Measurements from ENCODE around the gene TMEM53. TPM values are rescaled to one million over a fixed set of nuclear protein-coding genes. Genes with fewer than 3 reads are reported as not detected.

Gene TMEM53
- total RNA-seq, 2 experiments from 2014 or later, result 4.3 to 5.5 TPM

- peak; percentile 51 for ATAC-seq
Observed at GRCh38 chr1:44684525-44684924, 10.2 kb upstream of the TMEM53 start.

GRCh38 chr1:44682883-44683265 is 8.6 kb upstream of the TMEM53 start:
- intact Hi-C loops (cut with DNase I, micrococcal nuclease), result no loop called here
- H3K4me1 Mint-ChIP-seq, result no peaks in the 10 kb centered on the region
- ATAC-seq (no peak), DNase-seq (no peak)
- no peaks in the 10 kb centered on the region for H3K36me3 Mint-ChIP-seq (ENCODE audit: low read depth)
- ChIA-PET CTCF (interaction anchor here (1.0 to 1.2 kb wide), 2 partner anchors 8 to 11 kb away, joined by 3 read pairs; partner anchors contain the start of gene ARMH1), POLR2A (no interaction called here)
- H3K9me3 Mint-ChIP-seq (ENCODE audit: low read depth), result no peaks in the 10 kb centered on the region
- H3K4me3 Mint-ChIP-seq, result no peak overlapping the region
- no peak overlapping the region for H3K27ac Mint-ChIP-seq
- no peaks in the 10 kb centered on the region for H3K27me3 Mint-ChIP-seq

More at GRCh38 chr1:44684525-44684924, 10.2 kb upstream of the TMEM53 start:
- H3K36me3 Mint-ChIP-seq (ENCODE audit: low read depth), result no peaks in the 10 kb centered on the region
- no peaks in the 10 kb centered on the region for H3K27me3 Mint-ChIP-seq
- POLR2A ChIA-PET, result interaction anchor here (0.6 kb wide), 1 partner anchor 397 kb away, joined by 3 read pairs; no protein-coding TSS in a partner anchor
- CTCF ChIA-PET, result interaction anchor here (1.0 kb wide), 1 partner anchor 76 kb away, joined by 3 read pairs; no protein-coding TSS in a partner anchor
- H3K27ac Mint-ChIP-seq, result no peak overlapping the region
- peak; percentile 11 for DNase-seq
- intact Hi-C loops (cut with DNase I, micrococcal nuclease), result no loop called here
- H3K4me3 Mint-ChIP-seq, result no peak overlapping the region
- no peaks in the 10 kb centered on the region for H3K9me3 Mint-ChIP-seq (ENCODE audit: low read depth)
- H3K4me1 Mint-ChIP-seq, result no peaks in the 10 kb centered on the region

GRCh38 chr1:44681905-44682882 is 7.9 kb upstream of the TMEM53 start:
- no peaks in the 10 kb centered on the region for H3K9me3 Mint-ChIP-seq (ENCODE audit: low read depth)
- H3K27me3 Mint-ChIP-seq, result no peaks in the 10 kb centered on the region
- H3K27ac Mint-ChIP-seq, result no peak overlapping the region
- H3K4me3 Mint-ChIP-seq, result no peak overlapping the region
- no peak for DNase-seq
- no peaks in the 10 kb centered on the region for H3K4me1 Mint-ChIP-seq
- no peak for ATAC-seq
- ChIA-PET CTCF (no interaction called here), POLR2A (no interaction called here)
- no peaks in the 10 kb centered on the region for H3K36me3 Mint-ChIP-seq (ENCODE audit: low read depth)
- intact Hi-C loops (cut with DNase I, micrococcal nuclease), result no loop called here

GRCh38 chr1:44679468-44679867 is 5.2 kb upstream of the TMEM53 start:
- no peak for ATAC-seq
- Mint-ChIP-seq H3K27ac (no peak overlapping the region), H3K4me3 (no peak overlapping the region), H3K9me3 (ENCODE audit: low read depth) (no peaks in the 10 kb centered on the region), H3K36me3 (ENCODE audit: low read depth) (no peaks in the 10 kb centered on the region), H3K27me3 (no peaks in the 10 kb centered on the region), H3K4me1 (peaks cover 7% of the 10 kb centered on the region)
- intact Hi-C loops (cut with DNase I, micrococcal nuclease), result no loop called here
- CTCF ChIA-PET, result interaction anchor here (2.4 kb wide), 1 partner anchor 27 kb away, joined by 6 read pairs; no protein-coding TSS in a partner anchor
- POLR2A ChIA-PET, result no interaction called here
- no peak for DNase-seq

GRCh38 chr1:44678626-44679025 is 4.3 kb upstream of the TMEM53 start:
- intact Hi-C loops (cut with DNase I, micrococcal nuclease), result no loop called here
- Mint-ChIP-seq H3K27me3 (no peaks in the 10 kb centered on the region), H3K4me3 (no peak overlapping the region), H3K27ac (no peak overlapping the region), H3K36me3 (ENCODE audit: low read depth) (no peaks in the 10 kb centered on the region), H3K9me3 (ENCODE audit: low read depth) (no peaks in the 10 kb centered on the region), H3K4me1 (peaks cover 8% of the 10 kb centered on the region)
- ATAC-seq (no peak), DNase-seq (no peak)
- ChIA-PET CTCF (interaction anchor here (2.4 kb wide), 1 partner anchor 26 kb away, joined by 6 read pairs; no protein-coding TSS in a partner anchor), POLR2A (no interaction called here)

- Mint-ChIP-seq H3K36me3 (ENCODE audit: low read depth) (no peaks in the 10 kb centered on the region), H3K27me3 (no peaks in the 10 kb centered on the region), H3K4me3 (no peak overlapping the region), H3K4me1 (peaks cover 11% of the 10 kb centered on the region), H3K9me3 (ENCODE audit: low read depth) (no peaks in the 10 kb centered on the region), H3K27ac (no peak overlapping the region)
- intact Hi-C loops (cut with DNase I, micrococcal nuclease), result no loop called here
- DNase-seq (no peak), ATAC-seq (no peak)
- CTCF ChIA-PET, result no interaction called here
- POLR2A ChIA-PET, result no interaction called here
Observed at GRCh38 chr1:44678120-44678519, 3.8 kb upstream of the TMEM53 start.

- no peak for DNase-seq
- Mint-ChIP-seq H3K4me3 (no peak overlapping the region), H3K27ac (no peak overlapping the region), H3K9me3 (ENCODE audit: low read depth) (no peaks in the 10 kb centered on the region), H3K36me3 (ENCODE audit: low read depth) (no peaks in the 10 kb centered on the region), H3K27me3 (no peaks in the 10 kb centered on the region), H3K4me1 (peaks cover 19% of the 10 kb centered on the region)
- no peak for ATAC-seq
- intact Hi-C loops (cut with DNase I, micrococcal nuclease), result no loop called here
- POLR2A ChIA-PET, result no interaction called here
- CTCF ChIA-PET, result interaction anchor here (1.0 to 1.6 kb wide), 2 partner anchors 10 to 25 kb away, joined by 3 to 5 read pairs; no protein-coding TSS in a partner anchor
Observed at GRCh38 chr1:44677201-44677766, 3.0 kb upstream of the TMEM53 start.

- no peaks in the 10 kb centered on the region for H3K27me3 Mint-ChIP-seq
- ATAC-seq (no peak), DNase-seq (no peak)
- POLR2A ChIA-PET, result no interaction called here
- no peaks in the 10 kb centered on the region for H3K36me3 Mint-ChIP-seq (ENCODE audit: low read depth)
- CTCF ChIA-PET, result interaction anchor here (1.0 to 1.6 kb wide), 2 partner anchors 11 to 24 kb away, joined by 3 to 5 read pairs; no protein-coding TSS in a partner anchor
- no peaks in the 10 kb centered on the region for H3K9me3 Mint-ChIP-seq (ENCODE audit: low read depth)
- peaks cover 24% of the 10 kb centered on the region for H3K4me1 Mint-ChIP-seq
- H3K4me3 Mint-ChIP-seq, result no peak overlapping the region
- intact Hi-C loops (cut with DNase I, micrococcal nuclease), result no loop called here
- no peak overlapping the region for H3K27ac Mint-ChIP-seq
Observed at GRCh38 chr1:44676484-44677200, 2.4 kb upstream of the TMEM53 start.

GRCh38 chr1:44675186-44675585 is 905 bp upstream of the TMEM53 start:
- intact Hi-C loops (cut with DNase I, micrococcal nuclease), result loop anchor here in 1 of 2 experiments (2.0 kb wide), 2 partner anchors 46 to 126 kb away; partner anchors contain the start of gene PLK3
- CTCF ChIA-PET, result interaction anchor here (0.6 to 1.5 kb wide), 8 partner anchors 8 to 336 kb away, joined by 3 to 14 read pairs (median 3); partner anchors contain the start of gene HECTD3
- no peak for ATAC-seq

GRCh38 chr1:44673675-44674112 is 587 bp downstream of the TMEM53 start:
- H3K9me3 Mint-ChIP-seq (ENCODE audit: low read depth), result no peaks in the 10 kb centered on the region
- peak overlapping the region; percentile 78 for H3K4me3 Mint-ChIP-seq
- H3K4me1 Mint-ChIP-seq, result peaks cover 24% of the 10 kb centered on the region
- ATAC-seq (no peak), DNase-seq (no peak)
- ChIA-PET CTCF (interaction anchor here (0.6 to 2.7 kb wide), 7 partner anchors 18 to 125 kb away, joined by 3 to 16 read pairs (median 4); no protein-coding TSS in a partner anchor), POLR2A (interaction anchor here (0.6 to 2.2 kb wide), 7 partner anchors 17 to 669 kb away, joined by 3 to 23 read pairs (median 7); partner anchors contain the start of gene RNU5D-1)
- H3K36me3 Mint-ChIP-seq (ENCODE audit: low read depth), result no peaks in the 10 kb centered on the region
- no peaks in the 10 kb centered on the region for H3K27me3 Mint-ChIP-seq
- peak overlapping the region; percentile 34 for H3K27ac Mint-ChIP-seq
- intact Hi-C loops (cut with DNase I, micrococcal nuclease), result loop anchor here (1.0 to 2.0 kb wide), 11 partner anchors 41 to 910 kb away; partner anchors contain the start of genes DMAP1 (in 1 of the 2), EIF2B3 (in 1 of the 2), ERI3 (in 1 of the 2) and KIF2C (in 1 of the 2)

More at GRCh38 chr1:44675186-44675585, 905 bp upstream of the TMEM53 start:
- peak overlapping the region; percentile 78 for H3K4me3 Mint-ChIP-seq
- no peaks in the 10 kb centered on the region for H3K9me3 Mint-ChIP-seq (ENCODE audit: low read depth)
- peak overlapping the region; percentile 84 for H3K27ac Mint-ChIP-seq
- H3K27me3 Mint-ChIP-seq, result no peaks in the 10 kb centered on the region
- no peak for DNase-seq
- no peaks in the 10 kb centered on the region for H3K36me3 Mint-ChIP-seq (ENCODE audit: low read depth)
- peaks cover 24% of the 10 kb centered on the region for H3K4me1 Mint-ChIP-seq
- POLR2A ChIA-PET, result interaction anchor here (1.1 kb wide), 1 partner anchor 47 kb away, joined by 4 read pairs; no protein-coding TSS in a partner anchor

Measured in activated CD4-positive, alpha-beta T cell treated with anti-CD3 and anti-CD28 coated beads for 36 hours (primary cell).